ENCODE results near the gene CEP44. TPM values are rescaled to one million over a fixed set of nuclear protein-coding genes. Genes with fewer than 3 reads are reported as not detected.
"Not testable (repeated sequence)": the region's sequence is repeated elsewhere in the genome, so short reads cannot be mapped to it uniquely, and the experiment has no call there.

Gene CEP44
- total and polyA plus RNA-seq, 2 donors (not counting 1 experiment from before 2014, with no cell fraction given) = 6.7 to 13.5 TPM

DNA sequence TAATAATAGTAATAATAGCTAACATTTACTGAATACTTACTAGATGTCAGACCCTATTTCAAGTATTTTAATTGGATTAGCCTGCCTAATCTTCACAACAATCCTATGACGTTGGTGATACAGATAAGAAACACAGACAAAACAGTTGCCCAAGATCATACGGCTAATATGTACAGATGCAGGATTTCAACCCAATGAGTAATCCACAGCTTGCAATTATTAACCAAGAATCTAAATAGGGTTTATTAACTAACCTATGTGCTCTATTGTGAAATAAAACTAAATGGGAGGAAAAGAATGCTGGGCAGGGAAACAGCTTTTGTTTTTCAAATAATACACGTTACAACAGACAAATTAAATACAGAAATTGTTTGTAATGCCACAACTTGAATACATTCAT lies 23.6 kb upstream of the CEP44 start:
- no peaks in the 10 kb centered on the region for H3K36me3 ChIP-seq (ENCODE audit: control insufficient read depth, insufficient read depth, low read length)
- H3K9me3 ChIP-seq (ENCODE audit: control insufficient read depth, insufficient read depth, low read depth, low read length) = no peaks in the 10 kb centered on the region
- no peak overlapping the region for H3K4me2 ChIP-seq (ENCODE audit: extremely low read depth, insufficient read depth, low read length)
- H3K27ac ChIP-seq (ENCODE audit: insufficient read depth, low read length) = no peak overlapping the region
- no peaks in the 10 kb centered on the region for H3K4me1 ChIP-seq (ENCODE audit: control insufficient read depth, extremely low read depth, insufficient read depth, low read length)
- H3K9ac ChIP-seq (ENCODE audit: insufficient read depth, low read length) = no peak overlapping the region
- H3K4me3 ChIP-seq (replicated peaks in 1 of 4; ENCODE audit: control extremely low read depth in 1 of 4, insufficient read depth in 1 of 4, low read depth in 3 of 4, low read length in 4 of 4) = no peak overlapping the region
- H3K27me3 ChIP-seq (ENCODE audit: control insufficient read depth, insufficient read depth, low read length) = no peaks in the 10 kb centered on the region
- DNase-seq (ENCODE audit: low read depth in 2 of 2) = peak; percentile 56 to 93
- no peaks in the 10 kb centered on the region for H3K79me2 ChIP-seq (ENCODE audit: control insufficient read depth, insufficient read depth, low read length)
- H2AFZ ChIP-seq (ENCODE audit: low read length) = no peak overlapping the region
- TF ChIP-seq, protein P1, sequence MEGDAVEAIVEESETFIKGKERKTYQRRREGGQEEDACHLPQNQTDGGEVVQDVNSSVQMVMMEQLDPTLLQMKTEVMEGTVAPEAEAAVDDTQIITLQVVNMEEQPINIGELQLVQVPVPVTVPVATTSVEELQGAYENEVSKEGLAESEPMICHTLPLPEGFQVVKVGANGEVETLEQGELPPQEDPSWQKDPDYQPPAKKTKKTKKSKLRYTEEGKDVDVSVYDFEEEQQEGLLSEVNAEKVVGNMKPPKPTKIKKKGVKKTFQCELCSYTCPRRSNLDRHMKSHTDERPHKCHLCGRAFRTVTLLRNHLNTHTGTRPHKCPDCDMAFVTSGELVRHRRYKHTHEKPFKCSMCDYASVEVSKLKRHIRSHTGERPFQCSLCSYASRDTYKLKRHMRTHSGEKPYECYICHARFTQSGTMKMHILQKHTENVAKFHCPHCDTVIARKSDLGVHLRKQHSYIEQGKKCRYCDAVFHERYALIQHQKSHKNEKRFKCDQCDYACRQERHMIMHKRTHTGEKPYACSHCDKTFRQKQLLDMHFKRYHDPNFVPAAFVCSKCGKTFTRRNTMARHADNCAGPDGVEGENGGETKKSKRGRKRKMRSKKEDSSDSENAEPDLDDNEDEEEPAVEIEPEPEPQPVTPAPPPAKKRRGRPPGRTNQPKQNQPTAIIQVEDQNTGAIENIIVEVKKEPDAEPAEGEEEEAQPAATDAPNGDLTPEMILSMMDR (conservative IDR thresholded peaks at IDR 0.05 in 1 of 2, IDR thresholded peaks at IDR 0.05 in 1 of 2; ENCODE audit: low read depth in 1 of 2, low read length in 2 of 2) = no peak
- no peak for TF ChIP-seq EZH2 (IDR thresholded peaks at IDR 0.05; ENCODE audit: low read length, missing control alignments)
- no peaks in the 10 kb centered on the region for H4K20me1 ChIP-seq (ENCODE audit: control insufficient read depth, extremely low read depth, insufficient read depth, low read length)

DNA sequence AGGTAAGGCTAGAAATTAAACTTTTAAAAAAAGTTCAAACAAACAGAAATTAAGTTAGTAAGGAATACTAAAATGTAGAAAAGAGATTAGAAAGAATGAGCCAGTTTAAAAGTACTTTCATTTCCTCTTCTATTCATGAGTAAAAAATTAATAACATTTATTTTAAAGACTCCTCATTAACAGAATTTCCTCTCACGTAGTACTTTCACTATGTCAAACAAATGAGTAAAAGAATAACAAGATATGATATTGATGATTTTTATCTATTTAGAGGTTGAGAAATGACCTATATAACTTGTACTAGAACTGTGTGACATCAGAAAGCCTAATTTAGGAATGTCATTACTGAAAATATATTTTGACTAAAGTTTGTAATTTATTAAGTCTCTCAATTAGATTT lies 22.3 kb upstream of the CEP44 start:
- not testable (repeated sequence) for H3K79me2 ChIP-seq (ENCODE audit: control insufficient read depth, insufficient read depth, low read length); H4K20me1 ChIP-seq (ENCODE audit: control insufficient read depth, extremely low read depth, insufficient read depth, low read length); H3K4me2 ChIP-seq (ENCODE audit: extremely low read depth, insufficient read depth, low read length); H3K9ac ChIP-seq (ENCODE audit: insufficient read depth, low read length); DNase-seq (ENCODE audit: low read depth in 2 of 2); H3K4me3 ChIP-seq (replicated peaks in 1 of 4; ENCODE audit: control extremely low read depth in 1 of 4, insufficient read depth in 1 of 4, low read depth in 3 of 4, low read length in 4 of 4); H3K27me3 ChIP-seq (ENCODE audit: control insufficient read depth, insufficient read depth, low read length); H3K36me3 ChIP-seq (ENCODE audit: control insufficient read depth, insufficient read depth, low read length); H3K27ac ChIP-seq (ENCODE audit: insufficient read depth, low read length); H3K4me1 ChIP-seq (ENCODE audit: control insufficient read depth, extremely low read depth, insufficient read depth, low read length); H3K9me3 ChIP-seq (ENCODE audit: control insufficient read depth, insufficient read depth, low read depth, low read length); H2AFZ ChIP-seq (ENCODE audit: low read length)

DNA sequence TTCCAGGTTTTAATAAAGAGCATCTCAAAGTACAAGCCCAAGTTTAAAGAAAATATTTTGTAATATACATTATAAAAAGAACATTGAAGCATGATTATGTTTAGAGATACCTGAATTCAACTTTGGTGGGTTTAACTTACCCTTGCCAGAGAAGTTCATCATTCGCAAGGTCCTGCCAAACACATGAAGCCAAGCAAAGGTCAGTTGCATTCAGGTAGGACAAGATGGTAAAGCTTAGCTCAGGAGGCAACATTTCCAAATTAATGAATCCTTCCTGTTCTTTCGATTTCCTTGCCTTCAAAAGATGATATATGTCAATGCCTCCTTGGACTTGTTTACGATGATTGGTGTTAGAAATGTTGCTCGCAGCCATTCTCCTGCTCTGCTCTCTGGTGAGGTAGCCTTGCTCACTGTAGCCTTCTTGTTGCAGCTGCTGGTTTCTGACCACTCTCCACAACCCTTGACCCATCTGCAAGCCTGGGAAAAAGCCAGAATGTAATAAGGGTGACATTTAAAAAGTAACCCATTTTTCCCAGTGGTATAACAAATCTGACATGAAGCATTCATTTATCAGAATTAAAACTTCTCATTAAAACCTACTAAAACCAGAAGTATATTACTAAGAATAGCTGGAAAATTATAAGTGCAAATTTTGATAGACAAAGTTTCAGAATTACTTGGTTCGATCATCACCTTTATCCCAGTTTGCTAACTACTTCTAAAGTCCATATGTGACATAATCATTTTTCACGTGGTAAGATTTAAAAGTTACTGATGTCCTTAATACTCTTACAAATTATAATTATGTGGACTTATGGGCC lies 20.9 kb upstream of the CEP44 start:
- Histone ChIP-seq H3K4me2 (ENCODE audit: extremely low read depth, insufficient read depth, low read length) (no peak overlapping the region), H4K20me1 (ENCODE audit: control insufficient read depth, extremely low read depth, insufficient read depth, low read length) (no peaks in the 10 kb centered on the region), H3K9ac (ENCODE audit: insufficient read depth, low read length) (no peak overlapping the region), H3K79me2 (ENCODE audit: control insufficient read depth, insufficient read depth, low read length) (no peaks in the 10 kb centered on the region), H2AFZ (ENCODE audit: low read length) (no peak overlapping the region), H3K27me3 (ENCODE audit: control insufficient read depth, insufficient read depth, low read length) (no peaks in the 10 kb centered on the region), H3K4me3 (replicated peaks in 1 of 4; ENCODE audit: control extremely low read depth in 1 of 4, insufficient read depth in 1 of 4, low read depth in 3 of 4, low read length in 4 of 4) (no peak overlapping the region), H3K9me3 (ENCODE audit: control insufficient read depth, insufficient read depth, low read depth, low read length) (no peaks in the 10 kb centered on the region), H3K36me3 (ENCODE audit: control insufficient read depth, insufficient read depth, low read length) (no peaks in the 10 kb centered on the region), H3K27ac (ENCODE audit: insufficient read depth, low read length) (no peak overlapping the region), H3K4me1 (ENCODE audit: control insufficient read depth, extremely low read depth, insufficient read depth, low read length) (no peaks in the 10 kb centered on the region)
- peak in 1 of 2 donors; percentile 35 for DNase-seq (ENCODE audit: low read depth in 2 of 2)
- TF ChIP-seq, protein P1 (conservative IDR thresholded peaks at IDR 0.05 in 1 of 2, IDR thresholded peaks at IDR 0.05 in 1 of 2; ENCODE audit: low read depth in 1 of 2, low read length in 2 of 2) = no peak
- TF ChIP-seq EZH2 (IDR thresholded peaks at IDR 0.05; ENCODE audit: low read length, missing control alignments) = no peak
